H9 (cell line): ENCODE data around the gene ASMTL. TPM values are rescaled to one million over a fixed set of nuclear protein-coding genes. Genes with fewer than 3 reads are reported as not detected.

ENCODE experiments used
- DNase-seq: peaks from one replicate; pipeline ENCODE4 v3.0.0-alpha.2; 2017
- H2AFZ ChIP-seq: one replicate; pipeline ENCODE4 v1.6.1; 2013; ENCODE audit warnings: mild to moderate bottlenecking, low read length, control low read depth, moderate library complexity
- H2AK5ac ChIP-seq: 2 replicates; pipeline ENCODE4 v1.6.1; 2013; ENCODE audit warnings: low read length, control low read depth, mixed read lengths; ENCODE audit not compliant: insufficient read length
- H2BK120ac ChIP-seq: one replicate; pipeline ENCODE4 v1.6.1; 2013; ENCODE audit warnings: low read depth, mild to moderate bottlenecking, low read length, control low read depth, inconsistent platforms; ENCODE audit not compliant: poor library complexity, severe bottlenecking
- H2BK12ac ChIP-seq: 2 replicates; pipeline ENCODE4 v1.6.1; 2013; ENCODE audit warnings: low read length, control low read depth, mixed read lengths, low read depth; ENCODE audit not compliant: insufficient read length
- H2BK15ac ChIP-seq: 2 replicates; pipeline ENCODE4 v1.6.1; 2013; ENCODE audit warnings: low read depth, low read length, control low read depth
- H2BK20ac ChIP-seq: one replicate; pipeline ENCODE4 v1.6.1; 2013; ENCODE audit warnings: low read depth, mild to moderate bottlenecking, low read length, control low read depth, inconsistent platforms; ENCODE audit not compliant: poor library complexity, severe bottlenecking
- H2BK5ac ChIP-seq: 2 replicates; pipeline ENCODE4 v1.6.1; 2013; ENCODE audit warnings: low read length, control low read depth, mixed read lengths; ENCODE audit not compliant: insufficient read length
- H3K14ac ChIP-seq: 2 replicates; pipeline ENCODE4 v1.6.1; 2013; ENCODE audit warnings: low read length, control low read depth; ENCODE audit not compliant: insufficient read depth
- H3K18ac ChIP-seq: 2 replicates; pipeline ENCODE4 v1.6.1; 2013; ENCODE audit warnings: low read depth, mild to moderate bottlenecking, mixed read lengths, low read length, control low read depth; ENCODE audit not compliant: insufficient read length
- H3K23ac ChIP-seq: 2 replicates; pipeline ENCODE4 v1.6.1; 2013; ENCODE audit warnings: low read length, control low read depth, mixed read lengths, low read depth; ENCODE audit not compliant: insufficient read length
- H3K23me2 ChIP-seq: 2 replicates; pipeline ENCODE4 v1.6.1; 2013; ENCODE audit warnings: low read depth, mild to moderate bottlenecking, mixed read lengths, low read length, control low read depth; ENCODE audit not compliant: insufficient read length, poor library complexity, severe bottlenecking
- H3K27ac ChIP-seq: 2 replicates; pipeline ENCODE4 v1.5.1; 2013; ENCODE audit warnings: low read length, control low read depth, mixed read lengths, low read depth; ENCODE audit not compliant: insufficient read length
- H3K27me3 ChIP-seq: 2 replicates; pipeline ENCODE4 v1.6.1; 2013; ENCODE audit warnings: low read length, control low read depth, inconsistent platforms; ENCODE audit not compliant: insufficient read depth
- H3K4ac ChIP-seq: 2 replicates; pipeline ENCODE4 v1.6.1; 2013; ENCODE audit warnings: low read depth, mild to moderate bottlenecking, control low read depth, inconsistent platforms, low read length, moderate library complexity
- H3K4me1 ChIP-seq: 2 replicates; pipeline ENCODE4 v1.6.1; 2013; ENCODE audit warnings: low read length, control low read depth, inconsistent platforms; ENCODE audit not compliant: insufficient read depth
- H3K4me2 ChIP-seq: 2 replicates; pipeline ENCODE4 v1.6.1; 2013; ENCODE audit warnings: low read length, control low read depth, mixed read lengths; ENCODE audit not compliant: insufficient read length, insufficient read depth
- H3K56ac ChIP-seq: 2 replicates; pipeline ENCODE4 v1.6.1; 2013; ENCODE audit warnings: low read depth, mild to moderate bottlenecking, mixed read lengths, low read length, control low read depth; ENCODE audit not compliant: insufficient read length
- H3K79me1 ChIP-seq: 2 replicates; pipeline ENCODE4 v1.6.1; 2013; ENCODE audit warnings: low read depth, mild to moderate bottlenecking, moderate library complexity, low read length, control low read depth, inconsistent platforms; ENCODE audit not compliant: insufficient read depth, poor library complexity, severe bottlenecking
- H3K79me2 ChIP-seq: 2 replicates; pipeline ENCODE4 v1.6.1; 2013; ENCODE audit warnings: low read length, control low read depth, inconsistent platforms; ENCODE audit not compliant: insufficient read depth
- H3K9ac ChIP-seq: 2 replicates; pipeline ENCODE4 v1.6.1; 2013; ENCODE audit warnings: low read length, control low read depth, mixed read lengths; ENCODE audit not compliant: insufficient read length; ENCODE audit errors: extremely low read depth
- H3K9me3 ChIP-seq: one replicate; pipeline ENCODE4 v1.6.1; 2013; ENCODE audit warnings: low read depth, low read length, inconsistent platforms; ENCODE audit not compliant: control insufficient read depth
- H3T11ph ChIP-seq: one replicate; pipeline ENCODE4 v1.6.1; 2013; ENCODE audit warnings: mild to moderate bottlenecking, low read length, control low read depth, inconsistent platforms
- H4K20me1 ChIP-seq: one replicate; pipeline ENCODE4 v1.6.1; 2013; ENCODE audit not compliant: control insufficient read depth, insufficient read length, insufficient read depth
- H4K5ac ChIP-seq: 2 replicates; pipeline ENCODE4 v1.6.1; 2013; ENCODE audit warnings: low read depth, mild to moderate bottlenecking, mixed read lengths, low read length, control low read depth; ENCODE audit not compliant: insufficient read length
- H4K8ac ChIP-seq: replicated peaks from 2 replicates; pipeline ENCODE4 v1.6.1; 2013; ENCODE audit warnings: low read length, control low read depth, mixed read lengths, low read depth; ENCODE audit not compliant: insufficient read length
- H4K91ac ChIP-seq: 2 replicates; pipeline ENCODE4 v1.6.1; 2013; ENCODE audit warnings: low read depth, mild to moderate bottlenecking, moderate library complexity, mixed read lengths, low read length, control low read depth; ENCODE audit not compliant: insufficient read length
- H3K27ac Mint-ChIP-seq, 3 experiments: 2 replicates in 2 of 3; 3 replicates in 1 of 3; pipeline ENCODE4 v1.8.0; 2020 to 2021; ENCODE audit warnings: mixed read lengths in 3 of 3, mild to moderate bottlenecking in 1 of 3, moderate library complexity in 1 of 3
- H3K27me3 Mint-ChIP-seq: 2 replicates; pipeline ENCODE4 v1.8.0; 2021; ENCODE audit warnings: low read depth, mild to moderate bottlenecking, moderate library complexity, mixed read lengths
- H3K36me3 Mint-ChIP-seq, 3 experiments: 2 replicates in 2 of 3; 3 replicates in 1 of 3; pipeline ENCODE4 v1.8.0; 2020 to 2021; ENCODE audit warnings: low read depth in 3 of 3, mixed read lengths in 3 of 3; ENCODE audit not compliant: insufficient read depth in 1 of 3
- H3K4me1 Mint-ChIP-seq, 2 experiments: 2 replicates each; pipeline ENCODE4 v1.8.0; 2020; ENCODE audit warnings: mixed read lengths in 2 of 2
- H3K4me3 Mint-ChIP-seq, 2 experiments: 2 replicates in 1 of 2; 3 replicates in 1 of 2; pipeline ENCODE4 v1.8.0; 2020 to 2021; ENCODE audit warnings: mild to moderate bottlenecking in 2 of 2, mixed read lengths in 2 of 2, moderate library complexity in 1 of 2
- H3K9me3 Mint-ChIP-seq, 2 experiments: 2 replicates in 1 of 2; 3 replicates in 1 of 2; pipeline ENCODE4 v1.8.0; 2020; ENCODE audit warnings: mild to moderate bottlenecking in 2 of 2, mixed read lengths in 2 of 2, moderate library complexity in 1 of 2
- CTCF ChIP-seq: fragments of 200-600 bp; sonication (generic); conservative IDR thresholded peaks from 3 replicates; pipeline ENCODE4 v1.8.0; 2021; ENCODE audit warnings: antibody characterized with exemption, mild to moderate bottlenecking
- WGBS: extraction: QIAGEN DNeasy Blood & Tissue Kit; methylation state at CpG from one replicate; pipeline ENCODE4 v1.1.7; 2013; ENCODE audit warnings: missing lambda C conversion rate, low lambda C conversion rate, mixed read lengths; ENCODE audit not compliant: insufficient read length; ENCODE audit errors: extremely low coverage; 5-methylcytosine and 5-hydroxymethylcytosine counted together
- total RNA-seq: library from RNA; stranded (reverse); gene quantifications from 2 replicates; pipeline ENCODE4 v1.2.1, GENCODE V29; 2021

The ASMTL gene
- total RNA-seq, 1 experiment from 2014 or later, result 59.8 TPM

- H3K79me1 ChIP-seq, result no peaks in the 10 kb centered on the region
- H4K20me1 ChIP-seq, result no peaks in the 10 kb centered on the region
- no peak overlapping the region for H2BK20ac ChIP-seq
- no peak overlapping the region for H2AK5ac ChIP-seq
- H3K27ac Mint-ChIP-seq, result peak overlapping the region in 1 of 3 experiments; percentile 62; a peak in 2 of 7 replicates
- H3K4me2 ChIP-seq, result no peak overlapping the region
- no peak overlapping the region for H2BK12ac ChIP-seq
- H3T11ph ChIP-seq, result no peak overlapping the region
- H3K4ac ChIP-seq, result no peak overlapping the region
- no peaks in the 10 kb centered on the region for H3K23me2 ChIP-seq
- no peak for TF ChIP-seq CTCF
- H4K5ac ChIP-seq, result no peak overlapping the region
- DNase-seq, result peak; percentile 28
- H3K4me3 Mint-ChIP-seq, result peak overlapping the region in 1 of 2 experiments; percentile 31; a peak in 2 of 5 replicates
- H3K27ac ChIP-seq, result no peak overlapping the region
- no peaks in the 10 kb centered on the region; the same call in 1 of the 2 replicates for H3K27me3 ChIP-seq
- H3K79me2 ChIP-seq, result no peaks in the 10 kb centered on the region
- peaks cover 10 to 13% of the 10 kb centered on the region in 2 experiments for H3K4me1 Mint-ChIP-seq
- H3K18ac ChIP-seq, result no peak overlapping the region
- no peak overlapping the region for H3K23ac ChIP-seq
- H3K56ac ChIP-seq, result no peak overlapping the region
- peaks cover 0 to under 1% of the 10 kb centered on the region in 2 experiments; a peak in 2 of 5 replicates for H3K9me3 Mint-ChIP-seq
- no peak overlapping the region for H2AFZ ChIP-seq
- no peak overlapping the region for H2BK5ac ChIP-seq
- no peak overlapping the region for H2BK15ac ChIP-seq
- no peak overlapping the region for H4K8ac ChIP-seq
- no peaks in the 10 kb centered on the region for H3K4me1 ChIP-seq
- no peaks in the 10 kb centered on the region for H3K9me3 ChIP-seq
- no peak overlapping the region for H2BK120ac ChIP-seq
- no peak overlapping the region; the same call in 1 of the 2 replicates for H3K14ac ChIP-seq
- no CpG with 5 or more reads among the region's 20 CpGs for WGBS
- no peak overlapping the region for H3K9ac ChIP-seq
- H4K91ac ChIP-seq, result no peak overlapping the region
- H3K27me3 Mint-ChIP-seq, result peaks cover 8% of the 10 kb centered on the region
- H3K36me3 Mint-ChIP-seq, result no peaks in the 10 kb centered on the region; a peak in 1 of 7 replicates
These were observed 14.4 kb upstream of the ASMTL start for GRCh38 chrX:1466971-1467561.
